GM10266 (cell line): Measurements from ENCODE around the gene AQP9.

Experiments
- DNase-seq: peaks from one replicate; pipeline ENCODE4 v3.0.0; 2012; ENCODE audit errors: extremely low spot score
- CTCF ChIP-seq: IDR thresholded peaks from 2 replicates; pipeline ENCODE4 v1.5.1; 2012; ENCODE audit warnings: mild to moderate bottlenecking, low read depth; ENCODE audit not compliant: control insufficient read depth, insufficient read depth; ENCODE audit errors: missing control alignments

AQP9 gene

DNA sequence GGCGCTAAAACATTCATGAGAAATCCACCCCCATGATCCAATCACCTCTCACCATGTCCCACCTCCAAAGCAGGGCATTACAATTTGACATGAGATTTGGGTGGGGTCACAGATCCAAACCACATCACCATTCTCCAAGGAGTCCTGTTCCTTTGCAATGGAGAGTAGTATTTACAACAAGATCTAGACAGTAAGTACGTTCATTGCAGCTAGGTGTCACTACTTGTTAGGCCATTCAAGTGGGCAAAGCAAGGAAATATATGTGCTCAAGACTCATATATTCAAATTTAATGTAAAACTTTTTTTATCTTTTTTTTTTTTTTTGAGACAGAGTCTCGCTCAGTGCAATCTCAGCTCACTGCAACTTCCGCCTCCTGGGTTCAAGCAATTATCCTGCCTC is 79.3 kb downstream of the AQP9 start:
- TF ChIP-seq CTCF = no peak
- DNase-seq = no peak

GRCh38 chr15:58221591-58222241 is 83.5 kb downstream of the AQP9 start:
- TF ChIP-seq CTCF = peak; percentile 53
- peak; percentile 47 for DNase-seq

- TF ChIP-seq CTCF = no peak
- DNase-seq = no peak
Measured at GRCh38 chr15:58222679-58223078, 84.5 kb downstream of the AQP9 start.

- no peak for DNase-seq
- TF ChIP-seq CTCF = no peak
Measured at GRCh38 chr15:58223432-58223831, 85.3 kb downstream of the AQP9 start.

DNA sequence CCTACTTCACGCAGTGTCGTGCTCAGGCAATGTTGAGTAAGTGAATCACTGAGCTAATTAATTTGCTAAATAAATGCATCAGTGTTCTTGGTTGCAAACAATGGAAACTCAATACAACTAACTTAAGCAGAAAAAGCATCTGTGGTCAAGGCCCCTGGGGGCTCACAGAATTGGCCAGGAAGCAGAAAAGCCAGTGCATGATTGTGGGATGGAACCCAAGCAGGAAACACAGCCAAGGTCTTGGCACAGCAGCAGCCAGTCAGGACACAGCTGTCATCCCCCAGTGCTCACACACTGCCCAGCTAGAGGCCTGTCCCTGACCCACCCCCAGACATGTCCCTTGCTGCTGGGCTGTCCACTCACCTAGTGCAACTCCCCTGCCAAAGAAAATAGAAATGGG is 85.9 kb downstream of the AQP9 start:
- DNase-seq = no peak
- TF ChIP-seq CTCF = no peak

DNA sequence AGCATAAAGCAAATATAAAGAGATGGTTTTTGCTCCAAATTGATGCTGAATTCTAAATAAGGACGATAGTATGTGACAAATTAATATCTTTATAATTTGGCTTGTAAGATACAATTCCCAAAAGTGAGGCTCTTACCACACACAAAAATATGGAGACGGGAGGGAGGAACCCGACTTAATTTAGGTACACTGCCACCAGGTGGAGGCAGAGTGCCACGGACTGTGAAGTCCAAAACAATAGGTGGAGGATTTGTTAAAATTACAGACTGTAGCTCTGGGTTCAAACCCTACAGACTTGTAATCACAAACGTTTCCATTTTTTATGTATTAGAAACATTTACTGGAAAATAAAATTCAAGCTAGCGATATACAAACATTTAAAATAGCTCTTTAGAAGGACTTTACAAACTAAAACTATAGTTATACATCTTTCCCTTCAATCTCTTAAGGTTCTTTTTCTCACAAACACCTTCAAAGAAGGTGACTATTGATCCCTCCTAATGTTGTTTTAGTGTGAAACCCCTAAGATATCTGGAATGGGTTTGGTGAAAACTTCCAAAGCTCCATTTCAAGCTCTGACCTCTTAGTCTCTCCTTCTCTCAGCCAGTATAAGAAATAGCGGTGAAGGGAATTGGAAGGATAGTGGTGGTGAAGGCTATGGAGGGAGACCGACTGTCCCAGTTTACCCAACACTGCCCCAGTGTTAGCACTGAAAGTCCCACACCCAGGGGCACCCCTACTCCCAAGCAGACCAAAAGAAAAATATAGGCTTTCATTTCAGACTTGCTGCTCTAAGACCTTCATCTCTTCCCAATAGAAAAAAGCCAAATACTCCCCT is 89.7 kb downstream of the AQP9 start:
- DNase-seq = peak; percentile 57
- TF ChIP-seq CTCF = peak; percentile 83

DNA sequence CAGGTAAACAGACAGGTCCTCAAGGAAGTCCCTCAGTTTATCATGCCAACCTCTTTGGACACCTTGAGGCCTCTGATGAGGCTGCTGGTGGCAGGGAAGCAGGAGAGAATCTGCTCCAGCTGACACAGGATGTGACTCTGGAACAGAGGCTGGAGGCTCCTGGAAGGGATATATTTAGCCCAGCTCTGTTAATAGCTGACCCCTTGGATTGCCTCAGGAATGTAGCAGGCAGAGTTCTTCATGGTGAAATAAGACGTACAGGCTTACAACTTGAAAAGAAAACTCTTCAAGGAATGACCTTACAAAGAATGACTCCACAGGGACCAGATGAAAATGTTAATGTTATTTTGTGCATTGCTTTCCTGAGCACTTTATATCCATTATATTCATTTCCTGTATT is 90.5 kb downstream of the AQP9 start:
- no peak for TF ChIP-seq CTCF
- no peak for DNase-seq
